B cell (primary cell): ENCODE measurements around the gene SFXN4.

Experiments
- EZH2 ChIP-seq: IDR thresholded peaks from 2 replicates; pipeline ENCODE4 v1.6.1; 2012; ENCODE audit warnings: borderline replicate concordance, low read depth, mild to moderate bottlenecking, moderate library complexity, low read length; ENCODE audit not compliant: insufficient read depth, poor library complexity, severe bottlenecking
- TF ChIP-seq, protein P1 (sequence below): fragments of 200-600 bp; IDR thresholded peaks from one replicate; pipeline ENCODE4 v1.8.0; 2022; ENCODE audit warnings: antibody characterized with exemption, mild to moderate bottlenecking

DNA sequence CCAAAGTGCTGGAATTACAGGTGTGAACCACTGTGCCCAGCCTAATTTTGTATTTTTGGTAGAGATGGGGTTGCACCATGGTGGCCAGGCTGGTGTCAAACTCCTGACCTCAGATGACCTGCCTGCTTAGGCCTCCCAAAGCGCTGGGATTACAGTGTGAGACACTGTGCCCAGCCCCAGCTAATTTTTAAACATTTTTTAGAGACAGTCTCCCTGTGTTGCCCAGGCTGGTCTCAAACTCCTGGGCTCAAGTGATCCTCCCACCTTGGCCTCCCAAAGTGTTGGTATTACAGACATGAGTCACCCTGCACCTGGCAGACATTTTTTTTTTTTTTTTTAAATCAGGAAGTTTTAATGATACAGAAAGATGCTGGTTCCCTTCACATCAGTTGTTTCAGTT, 46.1 kb downstream of the SFXN4 start:
- TF ChIP-seq, protein P1, sequence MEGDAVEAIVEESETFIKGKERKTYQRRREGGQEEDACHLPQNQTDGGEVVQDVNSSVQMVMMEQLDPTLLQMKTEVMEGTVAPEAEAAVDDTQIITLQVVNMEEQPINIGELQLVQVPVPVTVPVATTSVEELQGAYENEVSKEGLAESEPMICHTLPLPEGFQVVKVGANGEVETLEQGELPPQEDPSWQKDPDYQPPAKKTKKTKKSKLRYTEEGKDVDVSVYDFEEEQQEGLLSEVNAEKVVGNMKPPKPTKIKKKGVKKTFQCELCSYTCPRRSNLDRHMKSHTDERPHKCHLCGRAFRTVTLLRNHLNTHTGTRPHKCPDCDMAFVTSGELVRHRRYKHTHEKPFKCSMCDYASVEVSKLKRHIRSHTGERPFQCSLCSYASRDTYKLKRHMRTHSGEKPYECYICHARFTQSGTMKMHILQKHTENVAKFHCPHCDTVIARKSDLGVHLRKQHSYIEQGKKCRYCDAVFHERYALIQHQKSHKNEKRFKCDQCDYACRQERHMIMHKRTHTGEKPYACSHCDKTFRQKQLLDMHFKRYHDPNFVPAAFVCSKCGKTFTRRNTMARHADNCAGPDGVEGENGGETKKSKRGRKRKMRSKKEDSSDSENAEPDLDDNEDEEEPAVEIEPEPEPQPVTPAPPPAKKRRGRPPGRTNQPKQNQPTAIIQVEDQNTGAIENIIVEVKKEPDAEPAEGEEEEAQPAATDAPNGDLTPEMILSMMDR = no peak
- no peak for TF ChIP-seq EZH2
